Suppressor macrophage (primary cell): ENCODE results near the gene MYL4.

Experiments
- DNase-seq, 4 experiments: peaks; one replicate each; pipeline ENCODE4 v3.0.0-alpha.2; 2020 to 2022

MYL4 gene

GRCh38 chr17:47222047-47222446, 12.9 kb downstream of the MYL4 start:
- no peak for DNase-seq

- peak in 3 of 4 experiments; percentile 26 to 46 (median 36) for DNase-seq
Observed at GRCh38 chr17:47223007-47223406, 13.9 kb downstream of the MYL4 start.

DNA sequence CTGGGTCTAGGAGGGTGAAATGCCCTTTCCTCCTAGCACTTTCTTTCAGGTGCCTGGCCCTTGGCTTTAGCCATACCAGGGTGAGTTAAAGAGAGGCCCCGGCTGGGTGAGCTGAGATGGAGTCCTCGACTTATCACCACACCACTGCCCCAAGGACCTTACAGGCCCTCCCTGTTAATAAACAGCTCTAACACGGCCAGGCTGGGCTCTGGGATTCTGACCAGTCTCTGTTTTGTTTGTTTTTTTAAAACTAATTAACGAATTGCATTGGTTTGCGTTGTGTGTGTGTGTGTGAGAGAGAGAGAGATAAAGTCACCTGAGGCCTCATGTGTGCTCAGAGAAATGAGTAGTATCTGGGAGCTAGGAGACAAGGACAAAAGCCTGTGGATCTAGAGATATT, 14.3 kb downstream of the MYL4 start:
- no peak for DNase-seq

GRCh38 chr17:47224077-47224476, 14.9 kb downstream of the MYL4 start:
- DNase-seq, result peak in 1 of 4 experiments; percentile 34

GRCh38 chr17:47224966-47225365, 15.8 kb downstream of the MYL4 start:
- DNase-seq, result no peak

GRCh38 chr17:47225436-47225858, 16.3 kb downstream of the MYL4 start:
- DNase-seq, result peak; percentile 76 to 89 (median 87)

DNA sequence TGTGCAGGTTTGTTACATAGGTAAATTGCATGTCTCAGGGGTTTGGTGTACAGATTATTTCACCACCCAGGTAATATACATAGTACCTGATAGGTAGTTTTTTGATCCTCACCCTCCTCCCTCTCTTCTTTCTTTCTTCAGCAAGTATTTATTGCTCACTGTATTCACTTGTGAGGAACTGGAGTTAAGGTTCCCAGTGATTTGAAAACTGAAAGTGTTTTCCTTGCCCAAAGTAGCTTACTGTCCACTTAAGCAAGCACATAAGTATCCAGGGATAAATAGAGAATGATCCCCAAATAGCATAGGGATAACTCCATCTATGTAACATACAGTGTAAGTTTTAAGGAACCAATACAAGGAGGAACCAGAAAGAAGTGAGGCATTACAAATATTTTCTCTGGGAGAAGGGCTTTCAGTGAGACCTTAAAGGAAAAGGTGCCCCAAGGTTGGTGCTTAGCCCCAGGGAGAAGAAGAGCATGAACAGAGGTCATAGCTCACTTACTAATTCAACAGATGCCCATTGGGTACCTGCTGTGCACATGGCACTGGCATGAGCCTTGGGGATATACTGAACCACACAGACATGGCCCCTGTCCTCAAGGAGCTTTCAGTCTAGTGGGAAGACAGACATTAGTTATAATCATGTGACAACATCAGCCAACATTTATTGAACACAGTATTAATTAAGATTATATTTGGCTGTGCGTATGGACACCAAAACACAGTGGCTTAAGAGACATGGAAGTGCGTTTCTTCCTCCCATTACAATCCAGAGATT, 17.0 kb downstream of the MYL4 start:
- DNase-seq, result peak in 2 of 4 experiments; percentile 26 to 31

DNA sequence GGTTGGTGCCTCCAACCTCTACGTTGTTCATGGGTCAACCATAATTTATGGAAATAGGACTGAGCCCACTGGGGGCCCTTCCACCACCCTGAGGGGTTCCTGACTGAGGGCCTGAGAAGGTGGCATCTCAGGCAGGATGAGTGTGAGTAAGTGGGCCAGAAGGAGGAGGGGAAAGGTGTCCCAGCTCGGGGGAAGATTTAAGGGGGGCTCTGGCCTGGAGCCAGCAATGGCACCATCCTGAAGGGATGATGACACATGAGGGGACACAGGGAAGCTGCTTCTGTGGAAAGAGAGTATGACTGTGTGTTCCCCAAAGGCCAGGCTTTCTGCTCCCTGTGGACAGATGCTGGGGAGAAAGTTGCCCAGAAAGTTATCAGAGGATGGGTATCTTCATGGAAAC, 18.7 kb downstream of the MYL4 start:
- DNase-seq, result no peak

DNA sequence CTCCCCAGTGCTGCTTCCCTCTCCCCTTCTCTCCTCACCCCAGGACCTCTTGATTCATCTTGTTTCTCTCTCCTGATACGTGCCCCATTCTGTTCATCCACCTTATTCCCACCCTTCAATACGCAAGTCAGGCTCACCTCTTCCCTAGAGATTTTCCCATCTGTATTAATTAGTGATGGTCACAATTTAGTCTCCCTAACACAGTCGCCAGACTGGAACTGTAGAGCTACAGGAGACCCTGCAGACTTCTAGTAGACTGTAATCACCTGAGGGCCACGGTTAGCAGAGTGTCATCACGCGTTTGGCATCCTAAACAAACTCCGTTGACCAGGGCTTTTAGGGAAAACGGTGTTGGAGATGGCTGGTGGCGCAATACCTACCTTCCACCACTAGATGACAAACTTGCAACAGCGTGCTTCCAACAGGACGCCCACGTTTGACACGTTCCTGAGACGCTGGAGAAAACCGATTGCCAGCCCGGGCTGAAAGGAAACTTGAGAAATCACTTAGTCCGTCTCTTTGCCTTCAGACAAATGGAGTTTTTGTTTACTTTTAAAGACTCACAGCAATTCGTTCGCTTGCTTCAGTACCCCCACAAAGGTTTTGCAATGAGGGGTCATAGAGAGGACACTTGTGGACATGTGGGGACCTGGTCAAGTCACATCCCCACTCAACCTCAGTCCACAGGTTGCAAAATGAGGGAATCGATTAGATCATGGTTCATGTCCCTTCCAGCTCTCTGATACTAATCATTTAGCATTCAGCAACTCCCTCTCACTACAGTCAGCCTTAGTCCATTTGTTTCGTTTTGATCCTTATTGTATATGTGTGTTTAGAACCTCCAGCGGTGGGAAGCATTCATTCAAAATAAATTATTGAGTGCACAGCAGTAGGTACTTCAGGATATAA, 20.6 kb downstream of the MYL4 start:
- DNase-seq, result peak; percentile 91 to 96 (median 94)

DNA sequence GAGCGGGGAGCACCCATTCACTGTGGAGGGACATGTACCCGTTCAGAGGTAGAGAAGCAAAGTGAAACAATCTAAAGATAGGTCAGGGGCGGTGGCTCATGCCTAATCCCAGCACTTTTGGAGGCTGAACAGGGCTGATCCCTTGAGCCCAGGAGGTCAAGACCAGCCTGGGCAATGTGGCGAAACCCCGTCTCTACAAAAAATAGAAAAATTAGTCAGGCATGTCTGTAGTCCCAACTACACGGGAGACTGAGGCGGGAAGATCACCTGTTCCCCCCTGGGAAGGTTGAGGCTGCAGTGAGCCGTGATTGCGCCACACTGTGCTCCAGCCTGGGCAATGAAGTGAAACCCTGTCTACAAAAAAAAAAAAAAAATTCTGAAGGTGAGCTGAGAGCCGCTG, 21.7 kb downstream of the MYL4 start:
- DNase-seq, result no peak

GRCh38 chr17:47231334-47231733, 22.2 kb downstream of the MYL4 start:
- DNase-seq, result no peak

- DNase-seq, result no peak
Observed at GRCh38 chr17:47231866-47232265, 22.7 kb downstream of the MYL4 start.

DNA sequence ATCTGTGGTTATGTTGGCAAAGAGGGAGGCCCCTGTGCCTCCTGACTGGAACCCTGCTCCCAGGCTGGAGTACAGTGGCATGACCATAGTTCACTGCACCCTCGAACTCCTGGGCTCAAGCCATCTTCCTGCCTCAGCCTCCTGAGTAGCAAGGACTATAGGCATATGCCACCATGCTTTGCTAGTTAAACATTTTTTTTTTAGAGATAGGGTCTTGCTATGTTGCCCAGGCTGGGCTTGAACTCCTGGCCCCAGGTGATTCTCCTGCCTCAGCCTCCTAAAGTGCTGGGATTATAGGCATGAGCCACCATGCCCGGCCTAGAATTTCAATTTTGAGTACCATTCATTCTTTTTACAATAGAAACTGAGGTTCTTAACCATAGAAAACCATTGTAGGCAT, 23.3 kb downstream of the MYL4 start:
- DNase-seq, result no peak

GRCh38 chr17:47235506-47235905, 26.4 kb downstream of the MYL4 start:
- DNase-seq, result no peak

- DNase-seq, result no peak
Observed at GRCh38 chr17:47235923-47236322, 26.8 kb downstream of the MYL4 start.

GRCh38 chr17:47237841-47238240, 28.7 kb downstream of the MYL4 start:
- no peak for DNase-seq

GRCh38 chr17:47238321-47239010, 29.3 kb downstream of the MYL4 start:
- no peak for DNase-seq

GRCh38 chr17:47239619-47239966, 30.4 kb downstream of the MYL4 start:
- DNase-seq, result no peak

DNA sequence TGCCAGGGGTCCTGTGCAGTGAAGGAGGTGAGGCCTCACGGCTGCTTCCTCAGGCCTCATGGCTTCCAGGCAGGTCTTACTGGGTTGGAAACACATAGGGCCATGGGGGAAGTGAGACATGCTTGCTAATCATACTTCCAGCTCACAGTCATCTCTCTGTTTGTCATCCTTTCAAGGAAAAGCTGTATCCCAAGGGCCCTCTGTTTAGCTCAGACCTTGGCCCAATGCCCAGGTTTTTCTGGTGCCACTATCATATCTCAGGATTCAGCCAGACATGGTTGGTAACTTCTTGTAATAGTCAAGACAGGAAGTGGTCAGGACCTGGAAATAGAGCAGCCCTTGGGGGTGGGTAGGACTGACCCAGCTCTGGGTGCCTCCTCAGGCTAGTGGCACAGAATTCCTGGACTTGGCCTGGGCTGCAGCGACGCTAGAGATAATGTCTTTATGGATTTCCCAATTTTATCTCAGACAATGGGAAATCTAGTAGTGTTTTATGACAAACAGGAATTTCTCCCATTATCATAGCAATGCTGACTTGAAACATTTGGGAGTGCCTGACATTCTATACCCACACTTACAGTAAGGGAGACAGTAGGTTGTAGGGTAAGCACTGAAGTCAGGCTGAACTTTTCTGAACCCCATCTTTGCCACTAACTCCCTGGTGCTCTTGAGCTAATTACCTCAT, 31.0 kb downstream of the MYL4 start:
- DNase-seq, result peak; percentile 84 to 95 (median 90)

DNA sequence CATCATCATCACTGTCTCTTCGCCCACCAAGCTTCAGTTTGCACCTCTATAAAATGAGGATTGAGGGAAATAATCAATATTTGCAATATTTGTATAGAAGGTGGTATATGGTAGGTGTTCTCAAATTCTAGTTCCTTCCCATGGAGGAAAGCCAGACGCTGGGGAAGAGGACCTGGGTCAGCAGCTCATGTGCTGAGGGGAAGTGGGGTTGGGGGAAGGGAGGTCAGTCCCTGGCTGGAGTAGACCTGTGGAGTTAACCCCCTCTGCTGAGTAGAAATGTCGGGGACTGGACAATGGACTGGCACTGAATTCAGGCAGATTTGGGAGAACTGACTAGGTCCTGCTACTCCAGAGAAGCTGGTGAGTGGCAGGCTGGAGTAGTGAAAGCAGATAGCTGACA, 31.7 kb downstream of the MYL4 start:
- DNase-seq, result peak in 2 of 4 experiments; percentile 25 to 43

GRCh38 chr17:47242648-47243047, 33.5 kb downstream of the MYL4 start:
- DNase-seq, result no peak
